ENCODE data around the gene CASP7. TPM values are rescaled to one million over a fixed set of nuclear protein-coding genes. Genes with fewer than 3 reads are reported as not detected.

CASP7 gene
- total and polyA plus RNA-seq, 2 donors from 2014 or later: 18.9 to 19.0 TPM

DNA sequence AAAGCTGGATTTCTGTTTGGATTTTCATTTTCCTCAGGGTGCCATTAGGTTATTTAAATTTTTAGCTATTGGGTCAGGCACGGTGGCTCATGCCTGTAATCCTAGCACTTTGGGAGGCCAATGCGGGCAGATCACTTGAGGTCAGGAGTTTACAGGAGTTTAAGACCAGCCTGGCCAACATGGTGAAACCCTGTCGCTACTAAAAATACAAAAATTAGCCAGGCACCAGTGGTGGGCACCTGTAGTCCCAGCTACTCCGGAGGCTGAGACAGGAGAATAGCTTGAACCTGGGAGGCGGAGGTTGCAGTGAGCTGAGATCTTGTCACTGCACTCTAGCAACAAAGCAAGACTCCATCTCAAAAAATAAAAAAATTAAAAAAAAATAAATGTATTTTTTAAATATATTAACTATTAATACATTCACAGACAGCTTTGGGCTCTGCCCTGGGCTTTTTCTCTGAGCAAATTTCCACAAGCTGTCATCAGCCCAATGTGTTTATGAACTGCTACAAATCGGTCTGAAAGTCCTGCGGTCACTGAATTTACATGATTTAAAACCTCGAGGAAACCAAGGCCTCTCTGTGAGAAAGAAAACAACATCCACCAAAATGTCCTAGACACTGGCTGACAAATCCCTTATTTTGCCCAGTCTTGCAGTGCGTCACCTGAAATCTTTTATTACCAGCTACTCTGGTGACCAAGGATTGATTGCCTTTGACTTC lies 52.6 kb downstream of the CASP7 start:
- no peak overlapping the region for H3K4me3 ChIP-seq (ENCODE audit: low read length in 3 of 3)
- no peak overlapping the region for H3K9ac ChIP-seq (ENCODE audit: low read length in 3 of 3)
- TF ChIP-seq, protein P1, sequence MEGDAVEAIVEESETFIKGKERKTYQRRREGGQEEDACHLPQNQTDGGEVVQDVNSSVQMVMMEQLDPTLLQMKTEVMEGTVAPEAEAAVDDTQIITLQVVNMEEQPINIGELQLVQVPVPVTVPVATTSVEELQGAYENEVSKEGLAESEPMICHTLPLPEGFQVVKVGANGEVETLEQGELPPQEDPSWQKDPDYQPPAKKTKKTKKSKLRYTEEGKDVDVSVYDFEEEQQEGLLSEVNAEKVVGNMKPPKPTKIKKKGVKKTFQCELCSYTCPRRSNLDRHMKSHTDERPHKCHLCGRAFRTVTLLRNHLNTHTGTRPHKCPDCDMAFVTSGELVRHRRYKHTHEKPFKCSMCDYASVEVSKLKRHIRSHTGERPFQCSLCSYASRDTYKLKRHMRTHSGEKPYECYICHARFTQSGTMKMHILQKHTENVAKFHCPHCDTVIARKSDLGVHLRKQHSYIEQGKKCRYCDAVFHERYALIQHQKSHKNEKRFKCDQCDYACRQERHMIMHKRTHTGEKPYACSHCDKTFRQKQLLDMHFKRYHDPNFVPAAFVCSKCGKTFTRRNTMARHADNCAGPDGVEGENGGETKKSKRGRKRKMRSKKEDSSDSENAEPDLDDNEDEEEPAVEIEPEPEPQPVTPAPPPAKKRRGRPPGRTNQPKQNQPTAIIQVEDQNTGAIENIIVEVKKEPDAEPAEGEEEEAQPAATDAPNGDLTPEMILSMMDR (IDR thresholded peaks at IDR 0.05; ENCODE audit: borderline replicate concordance, extremely low read depth, insufficient read depth): no peak
- intact Hi-C loops (cut with DNase I): no loop called here
- H3K27ac ChIP-seq (ENCODE audit: low read depth in 2 of 2, low read length in 2 of 2): no peak overlapping the region
- peaks cover 4 to 18% (median 4%) of the 10 kb centered on the region in 3 donors for H3K36me3 ChIP-seq (ENCODE audit: control insufficient read depth in 2 of 3, insufficient read depth in 3 of 3, low read length in 3 of 3)
- H3K9me3 ChIP-seq (ENCODE audit: control insufficient read depth in 2 of 3, insufficient read depth in 1 of 3, low read length in 3 of 3): no peaks in the 10 kb centered on the region
- FAIRE-seq: no peak
- no peak for DNase-seq
- H3K4me1 ChIP-seq (ENCODE audit: control insufficient read depth in 2 of 3, insufficient read depth in 2 of 3, low read depth in 1 of 3, low read length in 3 of 3): peaks cover 0 to 4% (median 0%) of the 10 kb centered on the region in 3 donors
- no peaks in the 10 kb centered on the region for H3K27me3 ChIP-seq (ENCODE audit: control insufficient read depth, insufficient read depth, low read length)

DNA sequence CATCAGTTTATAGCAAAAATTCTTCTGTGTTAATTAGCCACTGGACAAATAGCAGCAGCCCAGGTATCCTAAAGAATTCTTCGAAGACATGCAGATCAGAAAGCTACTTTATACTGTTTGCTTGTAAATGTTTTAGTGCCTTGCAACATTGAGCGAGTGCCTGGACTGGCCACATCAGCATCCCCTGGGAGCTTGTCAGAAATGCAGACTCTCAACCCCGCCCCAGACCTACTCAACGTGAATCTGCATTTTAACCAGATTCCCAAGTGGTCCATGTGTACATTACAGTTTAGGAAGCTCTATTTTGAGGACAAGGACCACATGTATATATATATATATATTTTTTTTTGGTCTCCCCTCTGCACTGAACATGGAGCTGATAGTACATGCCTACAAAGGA lies 53.3 kb downstream of the CASP7 start:
- Histone ChIP-seq H3K27me3 (ENCODE audit: control insufficient read depth, insufficient read depth, low read length) (no peaks in the 10 kb centered on the region), H3K36me3 (ENCODE audit: control insufficient read depth in 2 of 3, insufficient read depth in 3 of 3, low read length in 3 of 3) (peaks cover 2 to 18% (median 4%) of the 10 kb centered on the region in 3 donors), H3K9me3 (ENCODE audit: control insufficient read depth in 2 of 3, insufficient read depth in 1 of 3, low read length in 3 of 3) (no peaks in the 10 kb centered on the region), H3K4me1 (ENCODE audit: control insufficient read depth in 2 of 3, insufficient read depth in 2 of 3, low read depth in 1 of 3, low read length in 3 of 3) (peaks cover 0 to 4% (median 0%) of the 10 kb centered on the region in 3 donors), H3K4me3 (ENCODE audit: low read length in 3 of 3) (no peak overlapping the region), H3K9ac (ENCODE audit: low read length in 3 of 3) (no peak overlapping the region), H3K27ac (ENCODE audit: low read depth in 2 of 2, low read length in 2 of 2) (no peak overlapping the region)
- DNase-seq (no peak), FAIRE-seq (no peak)
- intact Hi-C loops (cut with DNase I): no loop called here
- TF ChIP-seq, protein P1 (IDR thresholded peaks at IDR 0.05; ENCODE audit: borderline replicate concordance, extremely low read depth, insufficient read depth): no peak

DNA sequence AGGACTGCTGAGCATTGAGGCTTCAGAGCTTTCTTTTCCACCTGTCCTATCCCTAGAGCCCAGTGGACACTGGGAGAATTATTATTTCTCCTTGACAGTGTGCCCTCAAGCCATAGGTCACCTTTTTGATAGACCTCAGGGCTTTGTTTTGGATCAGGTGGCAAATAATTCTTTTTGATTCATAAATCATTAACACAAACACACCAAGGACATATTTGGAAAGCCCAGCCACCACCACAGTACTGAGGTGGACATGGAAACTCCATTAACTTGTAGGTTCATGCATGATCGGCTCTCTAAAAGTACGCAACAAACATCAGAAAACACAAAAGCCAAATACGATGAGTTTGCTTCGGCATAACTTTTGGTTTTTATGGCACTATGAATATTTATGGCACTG lies 53.9 kb downstream of the CASP7 start:
- Histone ChIP-seq H3K4me1 (ENCODE audit: control insufficient read depth in 2 of 3, insufficient read depth in 2 of 3, low read depth in 1 of 3, low read length in 3 of 3) (peaks cover 0 to 4% (median 0%) of the 10 kb centered on the region in 3 donors), H3K9me3 (ENCODE audit: control insufficient read depth in 2 of 3, insufficient read depth in 1 of 3, low read length in 3 of 3) (no peaks in the 10 kb centered on the region), H3K9ac (ENCODE audit: low read length in 3 of 3) (no peak overlapping the region), H3K27ac (ENCODE audit: low read depth in 2 of 2, low read length in 2 of 2) (no peak overlapping the region), H3K27me3 (ENCODE audit: control insufficient read depth, insufficient read depth, low read length) (no peaks in the 10 kb centered on the region), H3K36me3 (ENCODE audit: control insufficient read depth in 2 of 3, insufficient read depth in 3 of 3, low read length in 3 of 3) (peaks cover 2 to 12% (median 4%) of the 10 kb centered on the region in 3 donors), H3K4me3 (ENCODE audit: low read length in 3 of 3) (no peak overlapping the region)
- TF ChIP-seq, protein P1 (IDR thresholded peaks at IDR 0.05; ENCODE audit: borderline replicate concordance, extremely low read depth, insufficient read depth): no peak
- FAIRE-seq (no peak), DNase-seq (no peak)
- intact Hi-C loops (cut with DNase I): no loop called here

Measured in kidney (tissue), 14 donors.